Inflammatory macrophage treated with lipopolysaccharide for 4 hours (primary cell): ENCODE results near the gene UPK1A.

Source experiments
- DNase-seq: peaks from one replicate; pipeline ENCODE4 v3.0.0-alpha.2; 2020

UPK1A gene

GRCh38 chr19:35693422-35693821, 27.1 kb downstream of the UPK1A start:
- no peak for DNase-seq

GRCh38 chr19:35693835-35694599, 27.7 kb downstream of the UPK1A start:
- peak; percentile 87 for DNase-seq

GRCh38 chr19:35695895-35696422, 29.6 kb downstream of the UPK1A start:
- DNase-seq: no peak

GRCh38 chr19:35696835-35697234, 30.5 kb downstream of the UPK1A start:
- no peak for DNase-seq

GRCh38 chr19:35702223-35703012, 36.1 kb downstream of the UPK1A start:
- DNase-seq: peak; percentile 98

GRCh38 chr19:35703343-35703742, 37.0 kb downstream of the UPK1A start:
- DNase-seq: no peak

- DNase-seq: peak; percentile 34
Observed at GRCh38 chr19:35704218-35704617, 37.9 kb downstream of the UPK1A start, which contains the start of gene ZBTB32. Gene ZBTB32 (plus strand): TSS chr19:35704558. CDS start chr19:35714627, 10,069 bp downstream.

- no peak for DNase-seq
Observed at GRCh38 chr19:35708391-35708790, 42.1 kb downstream of the UPK1A start.

GRCh38 chr19:35710784-35711723, 44.7 kb downstream of the UPK1A start:
- DNase-seq: peak; percentile 48

- DNase-seq: no peak
Observed at GRCh38 chr19:35712567-35713505, 46.5 kb downstream of the UPK1A start.

GRCh38 chr19:35713506-35713850, 47.2 kb downstream of the UPK1A start:
- DNase-seq: no peak

- DNase-seq: no peak
Observed at GRCh38 chr19:35713904-35714495, 47.7 kb downstream of the UPK1A start.

- DNase-seq: no peak
Observed at GRCh38 chr19:35714601-35715354, 48.5 kb downstream of the UPK1A start.

- DNase-seq: no peak
Observed at GRCh38 chr19:35715355-35715809, 49.1 kb downstream of the UPK1A start.

GRCh38 chr19:35715981-35716800, 49.9 kb downstream of the UPK1A start:
- no peak for DNase-seq

GRCh38 chr19:35716801-35717664, 50.7 kb downstream of the UPK1A start:
- DNase-seq: peak; percentile 93

GRCh38 chr19:35717665-35718344, 51.5 kb downstream of the UPK1A start, which contains the start of gene KMT2B:
Gene KMT2B (plus strand): TSS chr19:35718003. CDS start chr19:35718019, 16 bp downstream.
- no peak for DNase-seq
